ENCODE measurements around the gene KRT2. TPM values are rescaled to one million over a fixed set of nuclear protein-coding genes. Genes with fewer than 3 reads are reported as not detected.

Gene KRT2
- total RNA-seq, result 1 to 10 TPM in 1 of 4 donors, under 1 TPM in 1, not detected in 2; 0.47 to 2.5 TPM

GRCh38 chr12:52651726-52652261 lies at the start of gene KRT2:
KRT2 (minus strand) TSS chr12:52652211; CDS start chr12:52652142, 69 bp downstream.
- TF ChIP-seq CTCF (IDR thresholded peaks at IDR 0.05) (no peak), POLR2A (IDR thresholded peaks at IDR 0.05) (no peak)
- no peak within 1 kb of the TSS for H3K27ac ChIP-seq
- H3K4me3 ChIP-seq, result no peak within 1 kb of the TSS
- no peaks in the 10 kb centered on the region for H3K36me3 ChIP-seq
- no peak for DNase-seq
- H3K27me3 ChIP-seq, result no peaks in the 10 kb centered on the region
- H3K9me3 ChIP-seq, result no peaks in the 10 kb centered on the region
- no peaks in the 10 kb centered on the region for H3K4me1 ChIP-seq

GRCh38 chr12:52701281-52701680 lies 49.3 kb upstream of the KRT2 start:
- TF ChIP-seq CTCF (IDR thresholded peaks at IDR 0.05) (no peak), POLR2A (IDR thresholded peaks at IDR 0.05) (no peak)
- H3K4me1 ChIP-seq, result no peaks in the 10 kb centered on the region
- no peak for DNase-seq
- H3K27me3 ChIP-seq, result no peaks in the 10 kb centered on the region
- no peak overlapping the region for H3K4me3 ChIP-seq
- no peaks in the 10 kb centered on the region for H3K36me3 ChIP-seq
- no peaks in the 10 kb centered on the region for H3K9me3 ChIP-seq
- H3K27ac ChIP-seq, result no peak overlapping the region

GRCh38 chr12:52699960-52700359 lies 47.9 kb upstream of the KRT2 start:
- Histone ChIP-seq H3K9me3 (no peaks in the 10 kb centered on the region), H3K36me3 (no peaks in the 10 kb centered on the region), H3K4me3 (no peak overlapping the region), H3K4me1 (no peaks in the 10 kb centered on the region), H3K27ac (no peak overlapping the region), H3K27me3 (no peaks in the 10 kb centered on the region)
- DNase-seq, result no peak
- TF ChIP-seq CTCF (IDR thresholded peaks at IDR 0.05), result no peak
- no peak for TF ChIP-seq POLR2A (IDR thresholded peaks at IDR 0.05)

GRCh38 chr12:52699373-52699772 lies 47.4 kb upstream of the KRT2 start:
- Histone ChIP-seq H3K27ac (no peak overlapping the region), H3K4me1 (no peaks in the 10 kb centered on the region), H3K4me3 (no peak overlapping the region), H3K36me3 (no peaks in the 10 kb centered on the region), H3K27me3 (no peaks in the 10 kb centered on the region), H3K9me3 (no peaks in the 10 kb centered on the region)
- TF ChIP-seq CTCF (IDR thresholded peaks at IDR 0.05) (no peak), POLR2A (IDR thresholded peaks at IDR 0.05) (no peak)
- DNase-seq, result no peak

- Histone ChIP-seq H3K9me3 (no peaks in the 10 kb centered on the region), H3K36me3 (no peaks in the 10 kb centered on the region), H3K4me3 (no peak overlapping the region), H3K27me3 (no peaks in the 10 kb centered on the region), H3K27ac (no peak overlapping the region), H3K4me1 (no peaks in the 10 kb centered on the region)
- no peak for TF ChIP-seq POLR2A (IDR thresholded peaks at IDR 0.05)
- TF ChIP-seq CTCF (IDR thresholded peaks at IDR 0.05), result no peak
- no peak for DNase-seq
These were observed 46.8 kb upstream of the KRT2 start for GRCh38 chr12:52698651-52699340.

Data from Peyer's patch (tissue), 4 donors.